Lung (tissue), 12 donors: ENCODE data around the gene CNGB1. TPM values are rescaled to one million over a fixed set of nuclear protein-coding genes. Genes with fewer than 3 reads are reported as not detected.

Experiments used
- ATAC-seq: fragments of 200-7000 bp; cut with Tn5 transposase; one replicate; pipeline ENCODE4 v1.9.1; 2020; ENCODE audit warnings: moderate number of reproducible peaks; ENCODE audit not compliant: insufficient read depth, low FRiP score
- DNase-seq, 3 donors: peaks; one replicate each; pipeline ENCODE4 v3.0.0-alpha.2; 2013 to 2017
- H3K27ac ChIP-seq, 2 donors: one replicate each; pipeline ENCODE4 v1.5.1; 2013; ENCODE audit warnings: mild to moderate bottlenecking in 2 of 2, moderate library complexity in 2 of 2, control low read depth in 1 of 2, inconsistent platforms in 1 of 2, low read depth in 1 of 2, low read length in 1 of 2
- H3K27me3 ChIP-seq, 3 donors: one replicate each; pipeline ENCODE4 v1.5.1; 2013; ENCODE audit warnings: low read length in 2 of 3; ENCODE audit not compliant: control insufficient read depth in 3 of 3, insufficient read depth in 3 of 3
- H3K36me3 ChIP-seq, 4 donors: one replicate each; pipeline ENCODE4 v1.5.1; 2013; ENCODE audit warnings: low read length in 4 of 4, mild to moderate bottlenecking in 1 of 4, moderate library complexity in 1 of 4; ENCODE audit not compliant: control insufficient read depth in 4 of 4, insufficient read depth in 4 of 4
- H3K4me1 ChIP-seq, 5 donors: one replicate each; pipeline ENCODE4 v1.5.1; 2013; ENCODE audit warnings: low read length in 5 of 5, mild to moderate bottlenecking in 2 of 5, moderate library complexity in 1 of 5; ENCODE audit not compliant: control insufficient read depth in 5 of 5, insufficient read depth in 5 of 5
- H3K4me3 ChIP-seq: one replicate; pipeline ENCODE4 v1.5.1; 2013; ENCODE audit warnings: mild to moderate bottlenecking, control low read depth, moderate library complexity
- H3K9ac ChIP-seq, 2 donors: one replicate each; pipeline ENCODE4 v1.5.1; 2013; ENCODE audit warnings: low read length in 2 of 2, control low read depth in 1 of 2; ENCODE audit not compliant: insufficient read depth in 1 of 2
- H3K9me3 ChIP-seq, 4 donors: one replicate each; pipeline ENCODE4 v1.5.1; 2013; ENCODE audit warnings: low read length in 3 of 4, mild to moderate bottlenecking in 1 of 4, moderate library complexity in 1 of 4; ENCODE audit not compliant: control insufficient read depth in 4 of 4, insufficient read depth in 3 of 4
- whole genome bisulfite sequencing, 2 donors: extraction: QIAGEN DNeasy Blood & Tissue Kit; methylation state at CpG; one replicate each; pipeline ENCODE4 v1.1.7; 2013; 5-methylcytosine and 5-hydroxymethylcytosine counted together
- polyA plus RNA-seq, 2 donors: library from polyadenylated mRNA; stranded (reverse); fragments of 200-250 nt; gene quantifications; one replicate each; pipeline ENCODE4 v1.2.1, GENCODE V29; 2013
- total RNA-seq, 2 donors: library from RNA; depleted of rRNA in 1 of 2; stranded (reverse); fragments of >200 nt in 1 of 2; gene quantifications; one replicate each; pipeline ENCODE4 v1.2.1, GENCODE V29; 2014 to 2021
- TF ChIP-seq, protein P1 (sequence below): IDR thresholded peaks from 2 replicates; pipeline ENCODE4 v1.5.1; 2012; ENCODE audit warnings: mild to moderate bottlenecking; ENCODE audit errors: control extremely low read depth, extremely low read depth
- donor health status: control.
- donor health status: control.
- donor health status: Bipolar disorder and iron deficiency.
- donor health status: healthy.
- donor health status: DM: yes; HTN: yes; CAD: no.

The CNGB1 gene
- total and polyA plus RNA-seq, 4 donors, result 0.14 to 0.43 (median 0.19) TPM

DNA sequence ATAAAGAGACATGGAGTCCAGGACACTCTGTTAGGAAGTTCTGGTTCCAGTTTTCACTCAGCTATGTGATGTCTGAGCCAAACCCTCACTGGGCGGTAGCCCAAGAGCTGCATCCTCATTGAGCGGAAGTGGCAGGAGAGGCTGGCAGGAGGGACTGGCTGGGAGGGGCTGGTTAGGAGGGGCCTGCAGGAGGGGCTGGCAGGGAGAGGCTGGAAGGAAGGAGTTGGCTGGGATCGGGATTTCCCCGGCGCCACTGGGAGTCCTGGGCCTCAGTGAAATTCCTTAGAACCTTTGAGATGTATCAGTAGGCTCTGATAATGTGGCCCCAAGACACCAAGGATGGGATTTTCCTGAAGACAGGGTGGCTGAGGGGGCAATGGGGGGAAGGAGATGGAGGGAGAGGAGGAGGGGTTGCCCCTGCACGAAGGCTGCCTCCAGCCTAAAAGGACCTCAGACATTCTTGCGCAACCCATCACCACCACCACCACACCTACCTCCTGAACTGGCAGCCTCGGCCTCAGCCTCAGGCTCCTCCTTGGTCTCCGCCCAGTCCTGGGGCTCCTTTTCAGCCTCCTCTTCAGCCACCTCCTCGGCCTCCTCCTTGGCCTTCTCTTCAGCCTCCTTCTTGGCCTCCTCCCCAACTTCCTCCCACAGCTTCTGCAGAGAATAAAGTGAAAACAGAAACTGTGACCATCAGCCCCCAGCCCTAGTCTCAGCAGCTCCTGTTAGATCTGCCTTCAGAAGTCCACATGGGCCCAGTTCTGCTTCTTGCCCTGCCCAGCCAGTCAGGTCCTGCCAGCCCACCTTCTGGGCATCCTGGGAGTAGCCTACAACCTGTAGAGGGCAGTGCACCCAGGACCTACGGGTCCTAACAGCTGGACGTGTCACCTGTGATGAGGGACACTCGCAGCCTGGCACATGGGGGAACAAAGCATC is 31.7 kb downstream of the CNGB1 start:
- WGBS, 2 donors, result 47 to 61% methylated on average over 13 of the region's 13 CpGs
- H3K9me3 ChIP-seq, result no peaks in the 10 kb centered on the region
- ATAC-seq, result peak; percentile 77
- no peak overlapping the region for H3K9ac ChIP-seq
- no peaks in the 10 kb centered on the region for H3K27me3 ChIP-seq
- H3K4me3 ChIP-seq, result no peak overlapping the region
- H3K4me1 ChIP-seq, result peaks cover 0 to 11% (median 0%) of the 10 kb centered on the region in 5 donors
- H3K36me3 ChIP-seq, result no peaks in the 10 kb centered on the region
- H3K27ac ChIP-seq, result no peak overlapping the region
- peak; percentile 61 to 77 (median 70) for DNase-seq
- TF ChIP-seq, protein P1, sequence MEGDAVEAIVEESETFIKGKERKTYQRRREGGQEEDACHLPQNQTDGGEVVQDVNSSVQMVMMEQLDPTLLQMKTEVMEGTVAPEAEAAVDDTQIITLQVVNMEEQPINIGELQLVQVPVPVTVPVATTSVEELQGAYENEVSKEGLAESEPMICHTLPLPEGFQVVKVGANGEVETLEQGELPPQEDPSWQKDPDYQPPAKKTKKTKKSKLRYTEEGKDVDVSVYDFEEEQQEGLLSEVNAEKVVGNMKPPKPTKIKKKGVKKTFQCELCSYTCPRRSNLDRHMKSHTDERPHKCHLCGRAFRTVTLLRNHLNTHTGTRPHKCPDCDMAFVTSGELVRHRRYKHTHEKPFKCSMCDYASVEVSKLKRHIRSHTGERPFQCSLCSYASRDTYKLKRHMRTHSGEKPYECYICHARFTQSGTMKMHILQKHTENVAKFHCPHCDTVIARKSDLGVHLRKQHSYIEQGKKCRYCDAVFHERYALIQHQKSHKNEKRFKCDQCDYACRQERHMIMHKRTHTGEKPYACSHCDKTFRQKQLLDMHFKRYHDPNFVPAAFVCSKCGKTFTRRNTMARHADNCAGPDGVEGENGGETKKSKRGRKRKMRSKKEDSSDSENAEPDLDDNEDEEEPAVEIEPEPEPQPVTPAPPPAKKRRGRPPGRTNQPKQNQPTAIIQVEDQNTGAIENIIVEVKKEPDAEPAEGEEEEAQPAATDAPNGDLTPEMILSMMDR, result no peak

DNA sequence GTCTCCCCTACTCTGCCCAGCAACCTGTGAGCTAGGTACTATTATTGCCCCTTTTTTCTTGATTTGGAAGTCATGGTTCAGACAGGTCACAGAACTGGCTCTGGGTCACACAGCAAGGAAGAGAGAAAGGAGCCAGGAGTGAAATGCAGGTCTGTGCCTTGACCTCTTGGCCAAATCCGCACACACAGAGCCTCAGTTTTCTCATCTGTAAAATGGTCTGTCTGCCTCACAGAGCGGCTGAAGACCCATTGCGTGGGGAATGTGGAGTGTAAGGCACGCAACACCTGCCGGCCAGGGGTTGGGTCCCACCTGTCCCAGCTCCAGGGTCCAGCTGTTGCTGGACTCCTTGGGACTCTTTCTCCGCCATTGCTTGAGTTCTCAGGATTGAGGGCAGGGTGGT is 32.4 kb downstream of the CNGB1 start:
- Histone ChIP-seq H3K27ac (peak overlapping the region in 1 of 2 donors; percentile 51), H3K4me1 (peaks cover 0 to 11% (median 0%) of the 10 kb centered on the region in 5 donors), H3K9me3 (no peaks in the 10 kb centered on the region), H3K27me3 (no peaks in the 10 kb centered on the region), H3K36me3 (no peaks in the 10 kb centered on the region), H3K4me3 (no peak overlapping the region), H3K9ac (no peak overlapping the region)
- DNase-seq, result no peak
- 93 to 94% methylated on average over 6 of the region's 6 CpGs for WGBS, 2 donors
- TF ChIP-seq, protein P1, result no peak
- ATAC-seq, result no peak

DNA sequence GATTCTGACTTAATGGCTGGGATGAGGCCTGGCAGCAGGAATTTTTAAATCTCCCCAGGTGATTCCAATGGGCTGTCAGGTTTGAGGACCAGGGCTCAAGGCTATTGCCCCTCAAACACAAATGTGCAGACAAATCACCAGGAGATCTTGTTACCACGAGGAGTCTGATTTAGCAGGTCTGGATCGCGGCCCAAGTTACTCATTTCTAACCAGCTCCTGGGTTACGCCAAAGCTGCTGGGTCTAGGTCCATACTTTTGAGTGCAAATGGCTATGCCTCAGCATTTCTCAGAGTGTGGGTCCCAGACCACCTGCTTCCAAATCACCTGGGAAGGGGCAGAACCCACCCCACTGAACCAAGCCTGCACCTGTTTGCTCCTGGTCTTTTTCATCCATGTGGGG is 33.1 kb downstream of the CNGB1 start:
- DNase-seq, result no peak
- Histone ChIP-seq H3K4me1 (peaks cover 0 to 11% (median 0%) of the 10 kb centered on the region in 5 donors), H3K9ac (no peak overlapping the region), H3K27me3 (no peaks in the 10 kb centered on the region), H3K4me3 (no peak overlapping the region), H3K36me3 (no peaks in the 10 kb centered on the region), H3K27ac (no peak overlapping the region), H3K9me3 (no peaks in the 10 kb centered on the region)
- no peak for ATAC-seq
- TF ChIP-seq, protein P1, result no peak
- WGBS, 2 donors, result 84 to 98% methylated on average over 4 of the region's 4 CpGs
